Suprapubic skin (tissue), 3 donors: ENCODE measurements around the gene PRC1.

Experiments used
- CTCF ChIP-seq, 2 donors: fragments of 200-600 bp in 1 of 2; fragments of 450-650 bp in 1 of 2; sonication (generic) in 1 of 2; IDR thresholded peaks; one replicate each; pipeline ENCODE4 v1.5.1; 2016 to 2019; ENCODE audit warnings: antibody characterized with exemption in 2 of 2, mild to moderate bottlenecking in 1 of 2, moderate library complexity in 1 of 2
- EP300 ChIP-seq: sonication (generic); formaldehyde crosslinking; IDR thresholded peaks from one replicate; pipeline ENCODE4 v1.6.1; 2017; ENCODE audit warnings: antibody characterized with exemption
- POLR2A ChIP-seq, 2 donors: fragments of 450-650 bp; IDR thresholded peaks; one replicate each; pipeline ENCODE4 v1.6.1; 2017; ENCODE audit warnings: antibody characterized with exemption in 2 of 2, mild to moderate bottlenecking in 2 of 2, moderate library complexity in 2 of 2

- TF ChIP-seq CTCF (IDR thresholded peaks at IDR 0.05) (no peak), POLR2A (IDR thresholded peaks at IDR 0.05) (no peak), EP300 (no peak)
Observed at GRCh38 chr15:90970274-90970673, 24.1 kb downstream of the PRC1 start.
